ENCODE measurements around the gene LIN37.

The LIN37 gene

DNA sequence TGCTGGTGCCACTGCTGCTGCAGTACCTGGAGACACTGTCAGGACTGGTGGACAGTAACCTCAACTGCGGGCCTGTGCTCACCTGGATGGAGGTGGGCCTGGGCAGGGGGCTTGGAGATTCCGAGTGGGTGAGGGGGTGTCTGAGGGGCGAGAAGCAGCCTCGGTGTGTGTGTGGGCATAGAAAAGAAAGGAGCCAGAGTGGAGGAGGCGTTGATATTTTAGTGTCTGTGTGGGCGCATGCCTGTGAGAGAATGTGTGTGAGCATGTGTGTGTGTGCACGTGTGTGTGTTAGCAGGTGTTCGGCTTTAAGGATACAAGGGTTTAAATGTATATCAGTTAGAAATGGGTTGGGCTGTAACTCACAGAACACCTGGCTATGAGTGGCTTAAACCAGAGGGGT, 30.7 kb downstream of the LIN37 start:
- no peak overlapping the region for H3K9ac ChIP-seq
- H2AFZ ChIP-seq (ENCODE audit: low read depth), result no peak overlapping the region
- H3K4me2 ChIP-seq, result no peak overlapping the region

DNA sequence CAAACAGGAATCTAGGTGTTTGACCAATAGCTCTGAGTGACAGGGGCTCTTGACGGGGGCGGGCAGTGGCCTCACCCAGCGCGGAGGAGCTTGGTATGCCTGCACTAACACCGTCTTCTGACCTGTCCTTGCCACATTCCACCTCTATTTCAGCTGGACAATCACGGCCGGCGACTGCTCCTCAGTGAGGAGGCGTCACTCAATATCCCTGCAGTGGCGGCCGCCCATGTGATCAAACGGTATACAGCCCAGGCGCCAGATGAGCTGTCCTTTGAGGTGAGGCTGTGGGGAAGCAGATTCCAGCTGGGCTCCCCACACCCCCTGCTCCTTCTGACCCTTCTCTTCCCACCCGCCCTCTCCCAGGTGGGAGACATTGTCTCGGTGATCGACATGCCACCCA, 31.7 kb downstream of the LIN37 start:
- TF ChIP-seq, protein P1, sequence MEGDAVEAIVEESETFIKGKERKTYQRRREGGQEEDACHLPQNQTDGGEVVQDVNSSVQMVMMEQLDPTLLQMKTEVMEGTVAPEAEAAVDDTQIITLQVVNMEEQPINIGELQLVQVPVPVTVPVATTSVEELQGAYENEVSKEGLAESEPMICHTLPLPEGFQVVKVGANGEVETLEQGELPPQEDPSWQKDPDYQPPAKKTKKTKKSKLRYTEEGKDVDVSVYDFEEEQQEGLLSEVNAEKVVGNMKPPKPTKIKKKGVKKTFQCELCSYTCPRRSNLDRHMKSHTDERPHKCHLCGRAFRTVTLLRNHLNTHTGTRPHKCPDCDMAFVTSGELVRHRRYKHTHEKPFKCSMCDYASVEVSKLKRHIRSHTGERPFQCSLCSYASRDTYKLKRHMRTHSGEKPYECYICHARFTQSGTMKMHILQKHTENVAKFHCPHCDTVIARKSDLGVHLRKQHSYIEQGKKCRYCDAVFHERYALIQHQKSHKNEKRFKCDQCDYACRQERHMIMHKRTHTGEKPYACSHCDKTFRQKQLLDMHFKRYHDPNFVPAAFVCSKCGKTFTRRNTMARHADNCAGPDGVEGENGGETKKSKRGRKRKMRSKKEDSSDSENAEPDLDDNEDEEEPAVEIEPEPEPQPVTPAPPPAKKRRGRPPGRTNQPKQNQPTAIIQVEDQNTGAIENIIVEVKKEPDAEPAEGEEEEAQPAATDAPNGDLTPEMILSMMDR (conservative IDR thresholded peaks at IDR 0.05; ENCODE audit: low read depth, low read length), result no peak
- no peak overlapping the region for H3K4me3 ChIP-seq (IDR thresholded peaks at IDR 0.05; ENCODE audit: insufficient read depth, low read depth, low read length)
- 0 out of 2 replicates have a peak, but pooled peaks cover 8% of the 10 kb centered on the region for H3K79me2 ChIP-seq (ENCODE audit: insufficient read depth, low read depth)
- no peaks in the 10 kb centered on the region for H3K27me3 ChIP-seq (ENCODE audit: insufficient read depth, low read depth)
- no peaks in the 10 kb centered on the region for H4K20me1 ChIP-seq (ENCODE audit: insufficient read depth)
- no peak overlapping the region for H2AFZ ChIP-seq (ENCODE audit: low read depth)
- H3K9ac ChIP-seq, result no peak overlapping the region
- H3K36me3 ChIP-seq (ENCODE audit: insufficient read depth), result no peaks in the 10 kb centered on the region
- H3K27ac ChIP-seq, result no peak overlapping the region
- H3K4me2 ChIP-seq, result no peak overlapping the region
- H3K4me1 ChIP-seq (ENCODE audit: low read depth, poor library complexity, severe bottlenecking), result peaks cover 7% of the 10 kb centered on the region

More for the DNA sequence above, 30.7 kb downstream of the LIN37 start:
- TF ChIP-seq, protein P1 (conservative IDR thresholded peaks at IDR 0.05; ENCODE audit: low read depth, low read length), result no peak
- Histone ChIP-seq H3K4me3 (IDR thresholded peaks at IDR 0.05; ENCODE audit: insufficient read depth, low read depth, low read length) (no peak overlapping the region), H3K4me1 (ENCODE audit: low read depth, poor library complexity, severe bottlenecking) (peaks cover 10% of the 10 kb centered on the region), H3K79me2 (ENCODE audit: insufficient read depth, low read depth) (0 out of 2 replicates have a peak, but pooled peaks cover 8% of the 10 kb centered on the region), H3K27me3 (ENCODE audit: insufficient read depth, low read depth) (no peaks in the 10 kb centered on the region), H4K20me1 (ENCODE audit: insufficient read depth) (no peaks in the 10 kb centered on the region), H3K27ac (no peak overlapping the region), H3K36me3 (ENCODE audit: insufficient read depth) (no peaks in the 10 kb centered on the region)

DNA sequence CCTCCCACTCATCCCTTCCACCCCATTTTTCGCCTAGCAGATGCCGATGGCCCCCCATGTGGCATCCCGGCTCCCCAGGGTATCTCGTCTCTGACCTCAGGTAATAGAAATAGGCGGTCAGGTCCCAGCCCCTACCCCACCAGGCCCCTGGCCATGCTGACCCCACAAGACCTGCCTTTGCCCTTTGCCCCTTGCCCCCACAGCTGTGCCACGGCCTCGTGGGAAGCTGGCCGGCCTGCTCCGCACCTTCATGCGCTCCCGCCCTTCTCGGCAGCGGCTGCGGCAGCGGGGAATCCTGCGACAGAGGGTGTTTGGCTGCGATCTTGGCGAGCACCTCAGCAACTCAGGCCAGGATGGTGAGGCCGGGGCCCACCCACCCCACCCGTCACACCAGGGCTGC, 32.3 kb downstream of the LIN37 start:
- Histone ChIP-seq H3K79me2 (ENCODE audit: insufficient read depth, low read depth) (0 out of 2 replicates have a peak, but pooled peaks cover 8% of the 10 kb centered on the region), H3K27ac (no peak overlapping the region), H3K4me1 (ENCODE audit: low read depth, poor library complexity, severe bottlenecking) (peaks cover 7% of the 10 kb centered on the region), H2AFZ (ENCODE audit: low read depth) (no peak overlapping the region), H3K4me2 (no peak overlapping the region), H4K20me1 (ENCODE audit: insufficient read depth) (no peaks in the 10 kb centered on the region), H3K4me3 (IDR thresholded peaks at IDR 0.05; ENCODE audit: insufficient read depth, low read depth, low read length) (no peak overlapping the region), H3K9ac (no peak overlapping the region), H3K36me3 (ENCODE audit: insufficient read depth) (no peaks in the 10 kb centered on the region), H3K27me3 (ENCODE audit: insufficient read depth, low read depth) (no peaks in the 10 kb centered on the region)
- TF ChIP-seq, protein P1 (conservative IDR thresholded peaks at IDR 0.05; ENCODE audit: low read depth, low read length), result no peak

DNA sequence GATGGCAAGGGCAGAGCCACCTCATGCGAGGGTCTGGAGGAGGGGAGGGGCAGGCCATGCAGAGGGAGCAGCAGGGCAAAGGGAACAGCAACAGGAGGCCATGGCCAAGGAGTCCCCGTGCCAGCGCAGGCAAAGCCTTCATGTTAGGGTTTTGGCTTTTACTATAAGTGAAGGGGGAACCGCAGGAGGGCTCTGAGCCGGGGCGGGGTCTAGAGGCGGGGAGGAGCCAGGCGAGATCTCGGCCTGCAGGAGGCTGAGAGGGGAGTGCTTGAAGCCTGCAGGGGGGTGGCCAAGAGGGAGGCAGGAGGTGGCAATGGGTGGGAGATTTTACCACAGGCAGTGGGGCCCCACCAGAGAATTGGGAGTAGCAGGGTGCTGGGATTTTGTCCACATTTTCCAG, 33.3 kb downstream of the LIN37 start:
- no peak overlapping the region for H3K4me2 ChIP-seq
- H4K20me1 ChIP-seq (ENCODE audit: insufficient read depth), result no peaks in the 10 kb centered on the region
- H3K27me3 ChIP-seq (ENCODE audit: insufficient read depth, low read depth), result no peaks in the 10 kb centered on the region
- H3K27ac ChIP-seq, result no peak overlapping the region
- TF ChIP-seq, protein P1 (conservative IDR thresholded peaks at IDR 0.05; ENCODE audit: low read depth, low read length), result no peak
- no peak overlapping the region for H2AFZ ChIP-seq (ENCODE audit: low read depth)
- no peak overlapping the region for H3K4me3 ChIP-seq (IDR thresholded peaks at IDR 0.05; ENCODE audit: insufficient read depth, low read depth, low read length)
- no peak overlapping the region for H3K9ac ChIP-seq
- H3K36me3 ChIP-seq (ENCODE audit: insufficient read depth), result no peaks in the 10 kb centered on the region
- 0 out of 2 replicates have a peak, but pooled peaks cover 2% of the 10 kb centered on the region for H3K79me2 ChIP-seq (ENCODE audit: insufficient read depth, low read depth)
- no peaks in the 10 kb centered on the region for H3K4me1 ChIP-seq (ENCODE audit: low read depth, poor library complexity, severe bottlenecking)

Measured in KMS-11 (cell line).